GM21526 (cell line): Measurements from ENCODE around the gene MAP7D2.

Experiments used
- ATAC-seq: cut with Tn5 transposase; IDR thresholded peaks from one replicate; pipeline ENCODE4 v1.9.1; 2021; ENCODE audit warnings: moderate library complexity; ENCODE audit not compliant: unreplicated experiment, low FRiP score

Gene MAP7D2

DNA sequence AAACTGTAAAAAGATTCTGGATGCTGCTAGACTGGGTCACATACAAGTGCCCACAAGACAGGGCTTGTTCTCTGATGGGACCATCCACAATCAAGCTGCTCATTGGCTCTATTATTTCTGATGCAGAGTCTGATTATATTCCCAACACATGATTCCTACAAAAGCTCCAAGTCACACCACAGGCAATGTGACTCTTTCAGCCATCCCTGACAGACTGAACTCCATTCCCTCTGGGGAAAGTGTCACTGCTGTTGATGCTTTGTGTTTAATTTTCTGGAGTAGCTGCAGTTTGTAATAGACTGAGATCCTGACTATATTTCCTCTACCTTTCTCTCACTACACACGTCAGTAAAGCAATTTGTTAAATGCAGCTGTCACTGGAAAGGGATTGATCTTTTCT is 70.5 kb downstream of the MAP7D2 start:
- no peak for ATAC-seq

- ATAC-seq = no peak
Measured at GRCh38 chrX:20042221-20042620, 74.5 kb downstream of the MAP7D2 start.

- ATAC-seq = no peak
Measured at GRCh38 chrX:20038966-20039365, 77.7 kb downstream of the MAP7D2 start.

DNA sequence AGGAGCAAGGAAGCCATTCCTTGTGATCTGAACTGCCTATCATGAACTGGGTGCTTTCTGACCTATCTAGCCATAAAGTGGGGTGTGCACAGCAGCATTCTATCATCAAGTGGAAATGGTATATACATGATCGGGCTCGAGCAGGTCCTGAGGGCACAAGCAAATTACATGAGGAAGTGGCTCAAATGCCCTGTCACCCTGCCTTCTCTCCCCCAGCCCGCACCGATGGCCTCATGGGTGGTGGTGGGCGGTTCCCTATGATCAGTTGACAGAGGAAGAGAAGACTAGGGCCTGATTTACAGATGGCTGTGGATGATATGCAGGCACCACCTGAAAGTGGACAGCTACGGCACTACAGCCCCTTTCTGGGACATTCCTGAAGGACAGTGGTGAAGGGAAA is 79.5 kb downstream of the MAP7D2 start:
- ATAC-seq = no peak

DNA sequence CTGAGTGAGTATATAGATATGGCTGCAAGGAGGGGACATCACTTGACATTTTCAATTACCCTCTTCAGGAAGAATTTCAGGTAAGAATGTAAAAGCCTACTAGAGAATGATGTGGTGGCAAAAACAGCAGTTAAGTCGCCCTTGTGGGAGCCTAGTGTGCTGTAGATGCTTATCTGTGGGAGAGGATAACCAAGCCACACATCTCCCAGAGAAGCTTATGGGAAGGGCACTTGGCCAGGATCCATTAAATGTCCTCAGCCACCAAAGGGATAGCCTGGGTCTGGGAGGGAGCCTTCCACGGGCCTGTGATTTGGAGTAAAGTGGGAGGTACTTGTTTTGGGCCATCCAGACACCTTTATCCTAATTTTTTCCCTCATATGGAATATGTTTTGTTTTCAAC is 84.5 kb downstream of the MAP7D2 start:
- no peak for ATAC-seq

- no peak for ATAC-seq
Measured at GRCh38 chrX:20029728-20030127, 87.0 kb downstream of the MAP7D2 start.

DNA sequence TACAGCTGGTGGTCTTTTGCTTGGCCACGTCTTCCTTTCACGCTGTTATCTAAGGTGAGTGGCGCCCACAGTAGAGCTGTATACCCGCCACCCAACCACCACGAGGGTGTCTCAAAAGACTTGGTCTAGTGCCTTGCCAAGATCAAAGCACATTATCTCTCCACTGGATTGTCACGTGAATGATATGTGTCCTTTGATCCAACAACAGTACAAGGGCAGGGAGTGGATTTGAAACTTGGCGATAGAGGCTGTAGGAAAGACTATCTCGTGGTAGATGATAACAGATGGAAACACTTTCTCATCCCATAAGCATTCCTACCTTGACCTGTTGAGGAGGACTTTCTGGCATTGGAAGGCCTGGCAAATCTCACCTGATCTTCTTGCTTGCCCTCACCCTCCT is 88.1 kb downstream of the MAP7D2 start:
- ATAC-seq = no peak

- no peak for ATAC-seq
Measured at GRCh38 chrX:20026278-20026677, 90.4 kb downstream of the MAP7D2 start.

GRCh38 chrX:20019672-20020365 is 96.9 kb downstream of the MAP7D2 start:
- ATAC-seq = no peak

DNA sequence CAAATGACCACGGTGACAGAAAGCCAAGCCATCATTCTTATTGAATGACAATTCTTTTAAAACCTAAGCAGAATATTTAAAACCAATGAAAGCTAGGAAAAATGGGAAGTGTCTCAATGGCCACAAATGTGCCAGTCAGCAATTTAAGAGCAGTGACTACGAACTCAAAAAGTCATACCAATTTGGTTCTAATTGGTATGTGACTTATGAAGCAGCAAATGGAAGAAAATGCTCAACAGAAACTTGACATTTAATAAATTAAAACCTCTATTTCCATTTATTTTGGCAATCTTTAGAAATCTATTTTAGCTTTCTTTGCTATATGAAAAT is 100.1 kb downstream of the MAP7D2 start:
- ATAC-seq = no peak

GRCh38 chrX:20015945-20016615 is 100.6 kb downstream of the MAP7D2 start:
- no peak for ATAC-seq

DNA sequence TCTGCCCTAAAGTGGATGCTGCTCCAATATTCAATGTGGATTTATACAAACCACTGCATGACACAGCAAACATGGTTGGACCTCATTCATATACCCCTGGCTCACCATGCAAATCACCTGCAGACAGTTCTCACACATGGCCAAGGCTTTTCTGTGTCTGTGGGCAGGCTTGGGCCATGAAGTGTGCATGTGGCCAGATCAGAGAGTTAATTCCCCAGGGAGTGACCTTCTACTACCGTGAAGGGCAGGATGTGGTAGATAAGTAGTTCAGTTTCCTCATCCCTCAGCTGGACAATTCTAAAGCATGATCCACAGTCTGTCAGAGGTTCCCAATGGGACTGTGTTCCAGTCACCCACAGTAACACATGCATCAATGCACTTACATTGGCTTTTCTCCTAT is 101.3 kb downstream of the MAP7D2 start:
- ATAC-seq = no peak

DNA sequence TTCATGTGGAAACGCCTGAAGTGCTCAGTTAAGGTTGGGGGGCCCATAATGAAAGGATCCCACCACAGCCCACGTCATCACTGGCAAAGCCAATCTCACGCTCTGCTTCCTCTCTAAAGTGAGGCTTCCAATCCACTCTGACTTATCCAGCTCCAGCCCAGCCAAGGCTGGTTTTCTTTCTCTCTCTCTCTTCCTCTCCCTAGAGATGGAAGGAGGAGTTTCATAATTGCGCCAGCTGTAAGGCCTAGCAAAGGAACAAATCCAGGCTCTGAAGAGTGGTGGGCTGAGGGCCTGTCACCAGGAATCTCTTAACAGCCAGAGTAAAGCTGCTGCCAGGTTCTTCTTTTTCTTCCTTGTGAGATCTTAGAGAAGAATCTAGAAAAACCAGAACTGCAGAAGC is 105.1 kb downstream of the MAP7D2 start:
- ATAC-seq = no peak

DNA sequence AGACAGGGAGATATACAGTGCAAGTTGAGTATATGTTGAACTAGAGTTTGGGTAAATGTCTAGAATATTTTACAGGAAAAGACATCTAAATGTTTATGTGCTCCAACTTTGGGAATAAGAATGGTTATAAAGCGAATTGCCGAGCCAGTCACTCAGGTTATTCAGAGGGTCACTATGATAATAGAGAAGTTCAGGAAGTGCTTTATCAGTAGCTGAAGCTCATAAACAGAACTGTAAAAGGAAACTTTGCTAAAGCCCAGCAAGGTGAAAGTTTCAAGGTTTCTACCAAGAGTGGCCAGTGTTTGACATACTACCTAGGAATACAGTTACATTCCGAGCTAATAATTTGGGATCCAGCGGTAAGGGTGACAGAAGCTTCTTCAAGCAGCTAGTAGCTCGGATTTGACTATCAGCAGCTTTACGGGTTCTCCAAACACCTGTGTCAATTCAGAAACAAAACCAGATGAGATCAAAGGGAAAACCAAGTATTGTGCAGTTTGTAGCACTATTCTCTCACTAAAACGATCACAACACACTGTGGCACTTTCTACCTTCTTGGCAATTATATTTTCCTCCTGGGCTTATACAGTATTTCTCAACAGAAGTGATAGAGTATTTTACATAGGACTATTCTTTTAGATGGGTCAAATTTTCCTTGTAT is 108.6 kb downstream of the MAP7D2 start:
- no peak for ATAC-seq

- no peak for ATAC-seq
Measured at GRCh38 chrX:20005883-20006282, 110.8 kb downstream of the MAP7D2 start.

- no peak for ATAC-seq
Measured at GRCh38 chrX:20001588-20001987, 115.1 kb downstream of the MAP7D2 start.

- ATAC-seq = no peak
Measured at GRCh38 chrX:19991350-19991718, 125.4 kb downstream of the MAP7D2 start.

- peak; percentile 85 for ATAC-seq
Measured at GRCh38 chrX:19990556-19991349, 126.0 kb downstream of the MAP7D2 start, which contains the start of gene BCLAF3. BCLAF3 (minus strand) TSS chrX:19991061; CDS start chrX:19970264, 20,797 bp downstream.

- ATAC-seq = peak; percentile 15
Measured at GRCh38 chrX:19990151-19990555, 126.6 kb downstream of the MAP7D2 start.

GRCh38 chrX:19987856-19988255 is 128.9 kb downstream of the MAP7D2 start:
- ATAC-seq = no peak

GRCh38 chrX:19986531-19986930 is 130.2 kb downstream of the MAP7D2 start:
- no peak for ATAC-seq
